Activated T-helper 1 cell treated with Interleukin-2 at 50 U/mL for 16 hours (primary cell): ENCODE data around the gene OPN1SW.

Experiments
- DNase-seq: peaks from one replicate; pipeline ENCODE4 v3.0.0-alpha.2; 2020; ENCODE audit warnings: low read depth

OPN1SW gene

DNA sequence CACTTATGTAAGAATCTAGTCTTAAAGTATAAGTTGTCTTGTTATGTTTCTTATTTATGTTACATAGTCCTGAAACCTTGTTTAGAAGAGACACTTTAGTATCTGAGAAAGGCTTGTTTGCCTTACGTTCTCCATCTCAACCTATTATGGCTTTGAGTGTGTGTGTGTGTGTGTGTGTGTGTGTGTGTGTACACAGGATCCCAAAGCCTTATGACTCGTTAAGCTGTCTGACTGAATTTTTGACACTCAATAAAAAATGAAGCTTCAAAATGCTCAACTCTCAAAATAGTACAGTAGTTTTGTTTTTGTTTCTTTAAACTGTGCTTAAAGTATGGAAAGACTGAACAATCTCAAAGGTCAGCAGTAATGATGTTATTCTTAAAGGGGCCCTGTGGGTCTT lies 18.4 kb downstream of the OPN1SW start:
- DNase-seq: no peak

GRCh38 chr7:128755819-128756476 lies 19.6 kb downstream of the OPN1SW start:
- DNase-seq: no peak

DNA sequence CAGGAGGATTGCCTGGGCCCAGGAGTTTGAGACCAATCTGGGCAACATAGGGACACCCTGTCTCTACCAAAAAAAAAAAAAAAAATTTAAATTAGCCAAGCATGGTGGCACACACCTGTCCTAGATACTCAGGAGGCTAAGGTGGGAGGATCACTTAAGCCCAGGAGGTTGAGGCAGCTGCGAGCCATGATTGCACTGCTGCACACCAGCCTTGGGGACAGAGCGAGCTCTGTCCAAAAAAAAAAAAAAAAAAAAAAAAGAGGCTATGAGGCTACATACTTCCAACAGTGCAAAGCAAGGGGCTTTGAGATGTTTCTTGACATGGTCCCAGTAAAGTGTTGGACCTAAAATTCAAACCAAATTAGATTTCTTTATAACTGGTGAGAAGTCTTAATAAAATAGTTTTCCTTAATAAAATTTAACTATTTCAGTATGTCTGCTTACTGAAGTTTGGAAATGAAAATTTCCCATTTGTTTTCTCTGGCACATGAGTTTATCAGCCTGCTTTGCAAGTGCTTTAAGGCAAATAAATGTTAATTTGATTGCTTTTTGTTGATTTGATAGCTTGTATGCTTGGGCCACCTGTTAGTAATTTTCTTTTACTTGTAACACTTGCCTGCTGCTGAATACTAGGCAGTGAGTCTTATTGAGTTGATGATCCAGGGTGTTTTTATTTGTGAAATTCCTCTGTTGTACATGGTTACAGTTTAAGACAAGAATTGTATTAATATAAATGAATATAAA lies 20.3 kb downstream of the OPN1SW start:
- no peak for DNase-seq

- no peak for DNase-seq
Observed at GRCh38 chr7:128752251-128752650, 23.3 kb downstream of the OPN1SW start.

GRCh38 chr7:128747327-128748079 lies 28.1 kb downstream of the OPN1SW start:
- no peak for DNase-seq

- no peak for DNase-seq
Observed at GRCh38 chr7:128745706-128746105, 29.9 kb downstream of the OPN1SW start.

DNA sequence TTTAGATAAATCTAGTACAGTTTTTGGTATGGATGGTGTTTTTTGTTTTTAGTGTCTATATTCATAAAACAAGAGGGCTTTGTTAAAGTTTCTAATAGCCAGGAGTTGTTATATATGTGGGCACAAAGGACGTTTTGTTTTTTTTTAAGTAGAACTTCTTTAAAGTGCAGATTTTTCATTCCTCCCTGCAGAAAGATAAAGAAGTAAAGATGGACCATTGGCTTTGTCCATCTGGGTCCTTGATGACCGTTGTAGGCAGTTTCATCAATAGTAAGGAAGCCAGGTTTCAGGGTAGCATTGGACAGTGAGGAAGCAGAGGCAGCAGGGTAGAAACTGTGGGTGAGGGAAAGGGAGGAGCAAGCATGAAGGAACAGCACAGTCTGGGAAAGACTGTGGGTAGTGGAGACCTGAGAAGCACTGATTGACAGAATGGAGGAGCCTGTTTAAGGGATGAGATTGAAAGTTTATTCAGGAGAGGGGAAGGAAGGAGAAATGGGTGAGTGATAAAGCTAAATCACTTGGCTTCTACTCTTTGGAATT lies 31.2 kb downstream of the OPN1SW start:
- DNase-seq: no peak

DNA sequence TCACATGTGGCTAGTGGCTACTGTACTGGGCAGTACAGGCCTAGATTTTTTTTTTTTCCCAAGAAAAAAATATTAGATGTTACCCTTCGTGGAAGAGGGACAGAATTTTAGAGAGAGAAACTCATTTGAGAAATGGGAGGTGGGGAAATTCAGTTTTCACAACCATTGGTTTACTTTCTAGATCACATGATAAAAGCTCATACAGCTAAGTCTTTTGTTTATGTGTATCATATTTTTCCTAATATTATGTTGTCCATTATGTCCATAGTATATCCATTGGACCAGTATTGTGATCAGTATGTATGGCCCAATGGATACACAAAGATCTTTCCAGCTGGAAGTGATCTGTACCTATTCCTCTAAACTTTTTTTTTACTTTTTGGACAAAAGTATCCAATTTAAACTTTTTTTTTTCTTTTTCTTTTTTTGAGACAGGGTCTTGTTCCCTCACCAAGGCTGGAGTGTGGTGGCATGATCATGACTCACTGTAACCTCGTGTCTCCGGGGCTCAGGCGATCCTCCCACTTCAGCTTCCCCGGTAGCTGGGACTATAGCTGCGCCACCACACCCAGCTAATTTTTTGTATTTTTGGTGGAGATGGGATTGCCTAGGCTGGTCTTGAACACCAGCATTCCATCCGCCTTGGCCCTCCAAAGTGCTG lies 32.4 kb downstream of the OPN1SW start:
- DNase-seq: no peak

DNA sequence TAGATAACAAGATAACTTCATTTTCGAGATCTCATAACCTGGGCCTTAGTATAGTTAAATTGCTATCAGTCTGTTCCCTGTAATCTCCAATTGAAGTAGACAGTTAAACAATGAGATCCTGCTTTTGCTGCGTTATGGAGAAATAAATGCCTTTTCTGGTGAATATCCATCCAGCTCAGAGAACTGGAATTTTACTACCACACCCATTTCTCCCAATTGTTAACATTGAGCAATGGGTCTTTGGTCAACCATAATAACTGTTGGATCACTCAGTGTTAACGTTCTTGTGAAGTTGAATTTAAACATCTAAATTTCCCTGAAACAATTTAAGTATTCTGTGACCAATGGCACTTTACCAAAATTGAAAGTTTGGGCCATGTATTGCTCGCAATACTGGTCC lies 33.4 kb downstream of the OPN1SW start:
- DNase-seq: no peak

DNA sequence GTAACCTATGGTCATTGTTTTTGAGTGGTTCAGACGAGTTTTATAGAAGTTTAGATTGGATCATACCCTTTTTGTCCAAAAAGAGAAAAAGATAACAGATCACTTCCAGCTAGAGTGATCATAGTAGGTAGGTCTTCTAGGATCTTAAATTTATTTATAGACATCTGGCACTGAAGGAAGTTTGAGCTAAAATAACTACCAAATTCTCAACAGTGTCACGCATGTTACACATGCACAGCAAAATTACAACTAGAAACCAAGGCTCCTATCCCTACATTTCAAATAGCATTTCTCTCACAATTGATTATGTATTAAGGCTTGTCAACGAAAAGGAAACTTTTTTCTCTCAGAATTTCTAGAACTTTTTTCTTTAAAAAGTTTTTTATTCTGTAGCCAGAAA lies 34.1 kb downstream of the OPN1SW start:
- no peak for DNase-seq

GRCh38 chr7:128740996-128741395 lies 34.6 kb downstream of the OPN1SW start:
- no peak for DNase-seq

DNA sequence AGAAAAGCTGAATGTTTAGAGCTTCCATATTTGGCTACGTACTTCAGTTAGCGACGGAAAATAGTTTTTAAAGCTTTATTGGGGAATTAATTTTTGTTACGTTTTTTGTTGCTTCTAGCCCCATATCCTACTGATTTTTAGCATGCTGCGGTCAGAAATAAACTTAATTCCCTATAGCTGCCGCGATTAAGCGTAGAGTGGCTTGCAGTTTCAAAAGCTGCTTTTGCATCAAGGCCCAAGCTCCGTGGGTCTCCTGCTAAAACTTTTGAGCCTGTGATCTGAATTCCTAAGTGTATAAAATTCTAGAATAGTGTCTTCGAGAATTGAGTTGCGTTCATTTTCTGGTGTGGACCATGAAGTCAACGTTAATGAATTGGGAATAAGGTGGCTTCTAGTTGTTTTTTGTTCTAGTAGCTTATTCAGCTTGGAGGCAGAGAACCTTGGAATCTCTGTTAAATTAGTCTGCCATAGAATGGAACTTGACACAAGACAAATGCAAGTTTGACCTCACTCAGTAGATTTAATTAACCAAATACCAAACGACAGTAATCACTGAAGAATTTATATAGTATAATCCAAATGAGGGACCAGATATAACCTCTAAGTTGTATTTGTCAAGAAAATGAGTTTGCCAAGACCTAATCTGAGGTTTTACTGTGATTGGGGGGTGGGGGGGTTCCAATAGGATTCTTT lies 35.5 kb downstream of the OPN1SW start:
- DNase-seq: no peak

DNA sequence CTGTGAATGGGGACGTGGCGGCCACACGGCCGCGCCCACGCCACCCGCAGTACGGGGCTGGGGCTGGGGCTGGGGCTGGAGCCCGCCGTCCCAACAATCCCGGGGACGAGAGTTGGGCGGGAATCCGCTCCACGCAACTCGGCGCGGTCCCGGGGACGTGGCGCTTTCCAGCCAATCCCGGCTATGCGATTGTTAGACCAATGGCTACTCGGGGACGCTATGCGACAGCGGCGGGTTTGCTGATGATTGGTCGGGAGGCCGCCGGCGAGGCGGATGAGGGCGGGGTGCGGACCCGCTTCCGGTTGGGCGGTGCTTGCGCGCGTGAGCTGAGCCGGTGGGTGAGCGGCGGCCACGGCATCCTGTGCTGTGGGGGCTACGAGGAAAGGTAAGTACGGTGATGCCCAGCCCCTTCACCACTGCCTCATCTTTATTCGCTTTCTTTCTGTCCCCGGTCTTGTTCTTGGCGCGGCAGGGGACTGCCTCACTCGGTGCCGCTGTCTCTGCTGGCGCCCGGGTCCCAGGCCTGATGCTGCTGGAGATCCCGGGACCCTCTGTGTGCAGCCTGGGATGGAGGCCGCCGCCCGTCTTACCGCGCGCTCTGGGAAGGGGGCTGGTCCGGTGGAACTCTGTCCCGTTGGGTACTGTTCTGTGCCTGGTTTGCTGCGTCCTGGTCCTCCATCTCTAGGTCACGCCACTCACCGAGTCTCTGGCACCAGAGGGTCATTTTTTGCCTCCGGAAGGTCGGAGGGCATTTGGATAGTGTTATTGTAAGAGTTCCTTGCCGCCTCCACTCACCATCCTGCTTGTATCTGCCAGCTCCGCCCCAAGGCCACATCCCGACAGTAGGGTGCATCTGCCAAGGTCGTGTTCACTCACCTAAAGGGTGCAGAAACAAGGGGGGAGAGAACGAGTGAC lies 36.3 kb downstream of the OPN1SW start, which contains the start of gene CALU:
Gene CALU, plus strand, starts transcription at position 312 of the 915 bp plus-strand sequence. CDS start 9,225 bp downstream, outside the sequence.
- DNase-seq: peak; percentile 91

DNA sequence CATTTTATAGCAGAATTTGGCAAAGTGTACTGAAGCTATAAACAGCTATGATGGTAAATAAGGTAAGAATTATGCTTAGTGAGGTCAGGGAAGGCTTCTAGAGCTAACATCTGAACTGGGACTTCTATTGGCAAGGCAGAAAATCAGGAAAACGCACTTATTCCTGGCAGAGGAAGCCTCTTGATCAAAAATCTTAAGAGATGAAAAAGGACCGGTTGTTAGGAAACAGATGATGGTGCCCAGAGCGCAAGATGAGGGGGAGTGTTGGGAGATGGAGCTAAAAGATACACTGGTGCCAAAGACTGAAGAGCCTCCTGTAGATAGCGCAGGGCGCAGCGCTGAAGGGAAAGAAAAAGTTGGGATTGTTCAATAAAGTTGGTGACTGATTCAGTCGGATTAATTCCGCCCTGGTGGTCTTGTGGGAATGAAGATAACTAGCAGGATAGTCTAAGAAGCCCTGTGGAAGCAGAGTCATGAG lies 37.0 kb downstream of the OPN1SW start:
- no peak for DNase-seq

DNA sequence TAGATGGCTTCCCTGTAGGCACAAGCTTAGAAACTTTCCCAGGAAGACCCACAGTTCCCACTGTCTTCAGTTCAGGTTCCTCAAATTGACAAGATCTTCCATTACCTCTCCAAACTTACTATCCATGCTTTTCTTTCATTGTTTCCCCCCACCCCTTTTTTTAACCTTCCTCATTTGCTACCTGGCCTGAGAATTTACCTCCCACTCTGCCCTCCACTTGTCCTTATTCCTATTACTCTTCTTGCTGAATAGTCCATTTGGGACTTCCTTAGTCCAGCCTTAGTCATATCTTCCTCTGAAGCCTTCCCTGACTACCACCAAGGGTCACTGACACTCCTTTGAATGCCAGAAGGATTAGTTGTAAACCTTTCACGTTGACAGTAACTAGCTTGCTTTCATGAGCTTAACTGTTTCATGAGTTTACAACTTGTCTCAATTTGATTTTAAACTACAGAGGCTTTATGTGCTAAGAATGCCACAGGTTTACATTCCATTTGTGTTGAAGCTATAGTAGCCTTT lies 37.7 kb downstream of the OPN1SW start:
- no peak for DNase-seq

DNA sequence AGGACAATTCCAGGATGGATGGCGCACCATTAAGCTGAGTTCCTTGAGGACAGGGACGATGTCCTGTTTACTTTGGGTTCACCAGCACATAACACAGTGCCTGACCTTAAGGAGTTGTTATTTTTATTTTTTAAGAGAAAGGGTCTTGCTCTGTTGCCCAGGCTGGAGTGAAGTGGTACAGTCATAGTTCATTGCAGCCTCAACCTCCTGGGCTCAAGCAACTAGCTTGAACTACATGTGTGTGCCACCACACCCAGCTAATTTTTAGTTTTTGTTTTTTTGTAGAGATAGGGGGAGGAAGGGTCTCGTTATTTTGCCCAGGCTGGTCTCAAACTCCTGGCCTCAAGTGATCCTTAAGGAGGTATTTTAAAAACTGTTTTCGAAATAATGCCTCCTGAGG lies 38.2 kb downstream of the OPN1SW start:
- DNase-seq: no peak

DNA sequence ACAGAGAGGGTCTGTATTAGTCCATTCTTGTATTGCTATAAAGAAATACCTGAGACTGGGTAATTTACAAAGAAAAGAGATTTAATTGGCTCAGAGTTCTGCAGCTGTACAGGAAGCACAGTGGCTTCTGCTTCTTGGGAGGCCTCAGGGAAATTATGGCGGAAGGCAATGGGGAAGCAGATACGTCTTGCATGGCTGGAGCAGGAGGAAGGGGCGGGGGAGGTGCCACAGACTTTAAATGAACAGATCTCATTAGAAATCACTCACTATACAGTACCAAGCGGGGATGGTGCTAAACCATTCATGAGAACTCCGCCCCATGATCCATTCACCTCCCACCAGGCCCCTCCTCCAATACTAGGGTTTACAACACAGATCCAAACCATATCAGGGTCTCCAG lies 40.2 kb downstream of the OPN1SW start:
- DNase-seq: no peak

DNA sequence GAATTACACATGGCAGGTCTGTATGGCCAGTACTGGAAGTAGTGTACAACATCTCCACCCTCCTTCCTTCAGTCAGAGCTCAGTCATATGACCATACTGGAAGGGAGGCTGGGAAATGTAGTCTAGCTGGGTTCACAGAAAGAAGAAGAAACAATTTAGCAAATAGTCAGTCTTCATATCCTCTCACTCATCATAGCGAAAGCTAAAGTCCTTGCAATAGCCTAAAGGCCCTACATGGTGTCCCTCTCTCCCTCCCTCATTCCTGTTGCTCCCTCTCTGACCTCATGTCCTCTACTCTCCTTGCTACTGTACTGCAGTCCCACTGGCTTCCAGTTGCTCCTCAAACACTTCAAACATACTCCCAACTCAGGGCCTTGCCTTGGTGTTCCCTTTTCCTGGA lies 40.7 kb downstream of the OPN1SW start:
- DNase-seq: no peak

GRCh38 chr7:128733278-128733645 lies 42.3 kb downstream of the OPN1SW start:
- DNase-seq: no peak
